Upper lobe of right lung (tissue), 1 donor: ENCODE results near the gene NAAA. TPM values are rescaled to one million over a fixed set of nuclear protein-coding genes. Genes with fewer than 3 reads are reported as not detected.
A peak's percentile ranks its signal among the peaks of the same experiment; 100 is the strongest.

Experiments
- ATAC-seq: fragments of 200-7000 bp; cut with Tn5 transposase; one replicate; pipeline ENCODE4 v1.9.1; 2020; ENCODE audit warnings: mild to moderate bottlenecking, moderate library complexity
- DNase-seq: peaks from one replicate; pipeline ENCODE4 v3.0.0-alpha.2; 2020
- H3K27ac ChIP-seq: fragments of 200-600 bp; one replicate; pipeline ENCODE4 v1.8.0; 2022
- H3K27me3 ChIP-seq: fragments of 200-600 bp; one replicate; pipeline ENCODE4 v1.8.0; 2022; ENCODE audit warnings: mild to moderate bottlenecking
- H3K36me3 ChIP-seq: fragments of 200-600 bp; one replicate; pipeline ENCODE4 v1.8.0; 2022
- H3K4me1 ChIP-seq: fragments of 200-600 bp; one replicate; pipeline ENCODE4 v1.8.0; 2022
- H3K4me3 ChIP-seq: fragments of 200-600 bp; one replicate; pipeline ENCODE4 v1.8.0; 2022; ENCODE audit warnings: mild to moderate bottlenecking
- H3K9me3 ChIP-seq: fragments of 200-600 bp; one replicate; pipeline ENCODE4 v1.8.0; 2022
- intact Hi-C: fragments of 100-400 bp; cut with DNase I; formaldehyde crosslinking; loops from one replicate; pipeline ENCODE4 v1.11.0; 2022
- long read RNA-seq: library from polyadenylated mRNA; unstranded; transcript quantifications from one replicate; pipeline ENCODE4 v2.0.0, GENCODE V29; 2021
- total RNA-seq: library from RNA; stranded (reverse); fragmentation: NEBNext Ultra II Directional; extraction: Animal tissue kit (Norgen Biotek cat#: 25700); gene quantifications from one replicate; pipeline ENCODE4 v1.2.1, GENCODE V29; 2021
- TF ChIP-seq, protein P1 (sequence below): fragments of 200-600 bp; IDR thresholded peaks from one replicate; pipeline ENCODE4 v1.8.0; 2022; ENCODE audit warnings: antibody characterized with exemption
- donor health status: DM: no; HTN: yes; CAD: no; lungs with severe emphysema.

The NAAA gene
- 24.1 TPM for total RNA-seq
- long read RNA-seq, transcript NAAA-206 (9 exons, 1,300 nt), result minor isoform, 8 of 37 reads
- long read RNA-seq, transcript NAAA-201 (11 exons, 1,900 nt), result major isoform, 9 of 37 reads
- long read RNA-seq, partial matches to known transcripts, result 3 of 37 reads
- long read RNA-seq, other reads (novel, unspliced or antisense), result 16 of 37 reads

DNA sequence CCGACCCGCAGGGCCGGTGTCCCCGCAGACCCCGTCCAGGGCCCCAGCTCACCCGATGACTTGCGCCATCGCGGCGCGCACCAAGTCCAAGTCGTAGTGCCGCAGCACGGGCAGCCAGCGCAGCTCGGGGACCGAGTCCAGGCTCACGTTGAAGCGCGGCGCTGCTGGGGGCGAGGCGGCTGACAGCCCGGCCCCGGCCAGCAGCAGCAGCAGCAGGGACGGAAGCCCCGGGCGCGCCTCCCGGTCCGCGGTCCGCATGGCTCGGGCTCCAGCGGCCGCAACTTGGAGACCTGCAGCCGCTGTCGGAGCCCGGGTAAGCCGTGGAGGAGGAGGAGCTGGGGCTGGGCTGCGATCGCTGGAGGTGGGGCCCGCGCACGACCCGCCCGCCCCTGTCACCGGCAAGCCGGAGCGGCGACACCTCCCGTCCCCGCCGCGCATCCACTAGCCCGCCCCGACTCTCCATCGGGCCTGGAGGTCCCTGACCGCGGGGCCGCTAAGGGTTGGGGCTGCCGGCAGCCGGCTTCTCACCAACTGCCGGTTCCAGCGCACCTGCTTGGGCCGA is at the start of gene NAAA:
Gene NAAA (minus strand): TSS at position 322 of the 562 bp plus-strand sequence. CDS start 64 bp downstream, at position 258.
- Histone ChIP-seq H3K27me3 (no peaks in the 10 kb centered on the region), H3K4me1 (no peaks in the 10 kb centered on the region), H3K27ac (peak within 1 kb of the TSS; percentile 75), H3K36me3 (no peaks in the 10 kb centered on the region), H3K4me3 (peak within 1 kb of the TSS; percentile 82), H3K9me3 (no peaks in the 10 kb centered on the region)
- intact Hi-C loops, result no loop called here
- TF ChIP-seq, protein P1, sequence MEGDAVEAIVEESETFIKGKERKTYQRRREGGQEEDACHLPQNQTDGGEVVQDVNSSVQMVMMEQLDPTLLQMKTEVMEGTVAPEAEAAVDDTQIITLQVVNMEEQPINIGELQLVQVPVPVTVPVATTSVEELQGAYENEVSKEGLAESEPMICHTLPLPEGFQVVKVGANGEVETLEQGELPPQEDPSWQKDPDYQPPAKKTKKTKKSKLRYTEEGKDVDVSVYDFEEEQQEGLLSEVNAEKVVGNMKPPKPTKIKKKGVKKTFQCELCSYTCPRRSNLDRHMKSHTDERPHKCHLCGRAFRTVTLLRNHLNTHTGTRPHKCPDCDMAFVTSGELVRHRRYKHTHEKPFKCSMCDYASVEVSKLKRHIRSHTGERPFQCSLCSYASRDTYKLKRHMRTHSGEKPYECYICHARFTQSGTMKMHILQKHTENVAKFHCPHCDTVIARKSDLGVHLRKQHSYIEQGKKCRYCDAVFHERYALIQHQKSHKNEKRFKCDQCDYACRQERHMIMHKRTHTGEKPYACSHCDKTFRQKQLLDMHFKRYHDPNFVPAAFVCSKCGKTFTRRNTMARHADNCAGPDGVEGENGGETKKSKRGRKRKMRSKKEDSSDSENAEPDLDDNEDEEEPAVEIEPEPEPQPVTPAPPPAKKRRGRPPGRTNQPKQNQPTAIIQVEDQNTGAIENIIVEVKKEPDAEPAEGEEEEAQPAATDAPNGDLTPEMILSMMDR, result no peak
- peak; percentile 86 for DNase-seq
- peak; percentile 92 for ATAC-seq

DNA sequence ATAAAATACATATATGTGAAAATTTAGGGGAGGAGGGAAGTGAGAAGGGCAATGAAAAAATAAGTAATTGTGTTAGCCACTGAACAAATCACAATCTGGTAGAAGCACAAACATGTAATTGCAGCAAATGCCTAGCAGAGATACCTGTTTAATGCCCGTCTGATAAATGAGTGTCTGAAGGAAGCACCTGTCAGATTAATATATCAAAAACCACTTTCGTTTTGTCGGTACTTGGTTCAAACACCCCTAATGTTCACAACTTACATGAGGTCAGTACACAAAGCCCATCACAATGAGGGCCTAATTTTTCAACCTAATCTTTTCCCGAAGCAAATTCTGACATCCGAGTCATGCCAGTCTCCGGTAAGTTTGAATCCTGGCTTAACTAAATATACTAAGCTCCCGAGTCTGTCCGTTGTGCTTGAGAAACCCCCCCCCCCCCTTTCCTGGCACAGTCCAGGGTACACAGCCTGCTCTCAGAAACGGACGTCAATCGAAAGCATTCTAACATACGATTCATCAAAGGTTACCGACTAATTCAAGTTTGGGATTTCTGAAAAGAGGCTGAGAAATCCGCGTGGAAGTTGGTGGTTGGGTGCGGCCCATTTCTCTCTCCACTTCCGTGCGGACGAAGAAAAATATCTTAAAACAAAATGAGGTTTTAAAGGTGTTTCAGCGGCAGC is 49.2 kb upstream of the NAAA start:
- Histone ChIP-seq H3K27ac (peak overlapping the region; percentile 81), H3K4me1 (peaks cover 20% of the 10 kb centered on the region), H3K9me3 (no peaks in the 10 kb centered on the region), H3K4me3 (peak overlapping the region; percentile 97), H3K27me3 (no peaks in the 10 kb centered on the region), H3K36me3 (no peaks in the 10 kb centered on the region)
- no peak for ATAC-seq
- no peak for DNase-seq
- intact Hi-C loops, result no loop called here
- TF ChIP-seq, protein P1, result no peak

DNA sequence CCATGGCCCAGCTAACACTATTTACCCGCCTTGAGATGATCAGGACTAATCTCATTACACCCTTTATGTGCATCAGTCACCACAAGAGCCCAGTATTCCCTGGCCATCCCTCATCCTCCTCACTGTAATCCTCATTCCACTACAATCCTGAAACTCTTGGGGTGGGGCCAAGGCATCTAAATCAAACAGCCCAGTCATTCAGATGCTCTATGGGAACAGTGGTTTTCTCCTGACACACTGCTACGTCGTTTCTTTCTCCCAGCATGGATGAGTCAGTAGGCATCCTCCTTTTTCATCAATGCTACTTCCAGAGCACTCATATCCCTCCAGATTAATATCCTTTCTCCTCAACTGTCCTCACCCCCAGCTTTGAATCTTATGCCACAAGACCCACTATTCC is 44.3 kb upstream of the NAAA start:
- Histone ChIP-seq H3K9me3 (no peaks in the 10 kb centered on the region), H3K4me3 (no peak overlapping the region), H3K27ac (no peak overlapping the region), H3K4me1 (peaks cover 17% of the 10 kb centered on the region), H3K36me3 (peaks cover 18% of the 10 kb centered on the region), H3K27me3 (no peaks in the 10 kb centered on the region)
- DNase-seq (no peak), ATAC-seq (no peak)
- intact Hi-C loops, result no loop called here
- TF ChIP-seq, protein P1, result no peak

DNA sequence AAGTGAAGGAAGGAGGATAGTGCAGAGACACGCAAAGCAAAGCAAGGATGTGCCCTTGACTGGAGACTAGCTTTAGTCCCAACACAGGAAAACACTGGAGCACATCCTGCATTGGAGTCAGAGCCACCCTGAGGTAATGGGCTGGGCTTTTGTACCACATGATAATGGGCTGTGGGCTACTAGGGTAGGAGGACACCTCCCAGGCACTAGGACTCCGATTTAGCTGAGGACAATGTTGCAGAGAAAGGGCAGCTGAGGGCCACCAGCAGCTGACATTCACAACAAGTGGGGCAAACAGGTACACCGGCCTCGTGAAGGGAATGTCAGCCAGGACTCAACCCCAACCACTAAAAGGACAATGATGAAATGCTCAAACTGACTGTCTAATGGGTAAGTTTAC is 39.8 kb upstream of the NAAA start:
- Histone ChIP-seq H3K36me3 (peaks cover 62% of the 10 kb centered on the region), H3K4me1 (no peaks in the 10 kb centered on the region), H3K4me3 (no peak overlapping the region), H3K27me3 (no peaks in the 10 kb centered on the region), H3K27ac (no peak overlapping the region), H3K9me3 (no peaks in the 10 kb centered on the region)
- DNase-seq, result no peak
- intact Hi-C loops, result no loop called here
- ATAC-seq, result no peak
- TF ChIP-seq, protein P1, result no peak

DNA sequence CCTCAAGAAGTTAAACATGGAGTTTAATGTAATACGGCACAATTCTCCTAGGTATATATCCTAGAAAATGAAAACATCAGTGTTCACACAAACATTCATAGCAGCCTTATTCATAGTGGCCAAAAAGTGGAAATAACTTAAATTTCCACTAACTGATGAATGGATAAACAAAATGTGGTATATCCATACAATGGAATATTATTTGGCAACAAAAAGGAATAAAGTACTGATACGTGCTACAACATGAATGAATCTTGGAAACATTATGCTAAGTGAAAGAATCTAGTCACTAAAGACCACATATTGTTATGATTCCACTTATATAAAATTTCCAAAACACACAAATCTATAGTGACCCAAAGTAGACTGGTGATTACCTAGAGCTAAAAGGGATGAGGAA is 35.4 kb upstream of the NAAA start:
- intact Hi-C loops, result no loop called here
- TF ChIP-seq, protein P1, result no peak
- Histone ChIP-seq H3K4me3 (no peak overlapping the region), H3K36me3 (peaks cover 98% of the 10 kb centered on the region), H3K27me3 (no peaks in the 10 kb centered on the region), H3K27ac (no peak overlapping the region), H3K9me3 (no peaks in the 10 kb centered on the region), H3K4me1 (no peaks in the 10 kb centered on the region)
- no peak for ATAC-seq
- DNase-seq, result no peak
